Occipital lobe (tissue), 2 donors: ENCODE results near the gene LTB4R2. TPM values are rescaled to one million over a fixed set of nuclear protein-coding genes. Genes with fewer than 3 reads are reported as not detected.
A peak's percentile ranks its signal among the peaks of the same experiment; 100 is the strongest.

ENCODE experiments used
- DNase-seq: peaks from one replicate; lab custom pipeline; 2025; lab: John Stamatoyannopoulos, UW
- total RNA-seq: library from RNA; depleted of rRNA; stranded (reverse); fragments of >200 nt; gene quantifications from one replicate; pipeline ENCODE4 v1.2.3, GENCODE V29; 2014

LTB4R2 gene
- total RNA-seq, 1 donor from 2014 or later = 1.4 TPM

DNA sequence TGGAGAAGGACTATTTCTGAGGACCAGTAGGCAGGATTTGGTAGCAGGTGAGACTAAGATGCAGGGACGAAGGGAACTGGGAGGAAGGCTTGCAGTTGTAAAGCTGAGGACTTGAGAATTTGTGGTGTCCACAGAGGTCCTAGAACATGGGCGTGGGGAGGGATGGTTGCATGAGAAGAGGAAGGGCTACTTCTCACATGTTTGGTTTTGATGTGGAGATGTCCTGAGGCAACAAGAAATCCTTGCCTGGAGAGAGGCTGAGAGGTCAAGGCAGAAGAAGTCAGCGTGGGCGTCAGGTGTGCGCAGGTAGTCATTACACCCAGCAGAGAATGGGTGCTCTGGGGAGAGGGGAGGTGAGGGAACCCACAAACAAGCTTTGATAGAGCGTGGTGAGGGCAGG lies 32.9 kb upstream of the LTB4R2 start:
- no peak for DNase-seq

DNA sequence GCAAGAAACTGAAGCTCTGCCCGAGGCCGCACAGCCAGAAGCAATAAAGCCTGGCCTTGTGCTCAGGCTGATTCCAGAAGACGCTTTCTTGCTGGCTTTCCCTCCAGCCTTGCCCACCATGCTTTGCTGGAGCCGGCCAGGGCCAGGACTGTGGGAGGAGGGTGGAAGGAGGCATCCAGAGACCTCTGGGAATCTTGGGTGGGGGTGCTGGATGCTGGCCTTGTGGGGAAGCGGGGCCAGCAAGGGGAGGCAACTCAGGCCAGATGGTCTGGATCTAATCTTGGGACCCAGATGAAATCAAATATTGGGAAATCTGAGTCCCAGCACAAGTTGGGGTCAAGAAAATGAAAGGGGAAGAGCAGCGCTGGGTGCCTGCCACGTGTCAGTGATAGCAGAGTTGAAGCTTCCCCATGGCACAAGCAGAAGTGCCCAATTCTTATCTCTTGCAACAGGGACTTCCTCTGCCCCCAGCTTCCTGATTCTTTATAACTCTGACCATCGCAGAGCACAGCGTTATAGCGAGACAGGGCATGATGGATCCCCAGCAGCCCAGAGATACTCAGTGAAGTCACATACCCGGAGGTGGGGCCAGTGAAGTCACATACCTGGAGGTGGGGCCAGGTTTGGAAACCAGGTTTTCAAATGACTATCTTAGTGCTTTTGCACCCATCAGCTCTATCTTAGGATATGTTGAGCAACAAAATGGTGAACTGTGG lies 32.2 kb upstream of the LTB4R2 start:
- DNase-seq = no peak

DNA sequence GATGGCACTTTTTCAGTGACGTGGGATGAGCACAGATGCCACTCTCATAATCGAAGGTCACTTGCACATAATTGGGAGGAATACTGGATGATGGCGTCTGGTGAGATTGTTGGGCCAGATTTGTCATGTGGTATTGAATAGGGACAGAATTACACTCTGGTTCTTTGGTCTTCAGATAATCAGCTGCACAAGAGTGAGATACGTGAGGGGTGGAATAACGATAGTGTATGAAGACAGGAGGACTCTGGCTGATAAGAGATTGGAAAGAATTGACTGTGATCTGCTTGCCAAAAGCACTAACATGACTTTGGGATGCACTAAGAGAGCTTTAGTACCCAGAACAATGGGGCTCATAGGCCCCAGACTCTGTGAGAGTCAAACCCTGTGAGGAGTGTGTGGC lies 31.5 kb upstream of the LTB4R2 start:
- no peak for DNase-seq

DNA sequence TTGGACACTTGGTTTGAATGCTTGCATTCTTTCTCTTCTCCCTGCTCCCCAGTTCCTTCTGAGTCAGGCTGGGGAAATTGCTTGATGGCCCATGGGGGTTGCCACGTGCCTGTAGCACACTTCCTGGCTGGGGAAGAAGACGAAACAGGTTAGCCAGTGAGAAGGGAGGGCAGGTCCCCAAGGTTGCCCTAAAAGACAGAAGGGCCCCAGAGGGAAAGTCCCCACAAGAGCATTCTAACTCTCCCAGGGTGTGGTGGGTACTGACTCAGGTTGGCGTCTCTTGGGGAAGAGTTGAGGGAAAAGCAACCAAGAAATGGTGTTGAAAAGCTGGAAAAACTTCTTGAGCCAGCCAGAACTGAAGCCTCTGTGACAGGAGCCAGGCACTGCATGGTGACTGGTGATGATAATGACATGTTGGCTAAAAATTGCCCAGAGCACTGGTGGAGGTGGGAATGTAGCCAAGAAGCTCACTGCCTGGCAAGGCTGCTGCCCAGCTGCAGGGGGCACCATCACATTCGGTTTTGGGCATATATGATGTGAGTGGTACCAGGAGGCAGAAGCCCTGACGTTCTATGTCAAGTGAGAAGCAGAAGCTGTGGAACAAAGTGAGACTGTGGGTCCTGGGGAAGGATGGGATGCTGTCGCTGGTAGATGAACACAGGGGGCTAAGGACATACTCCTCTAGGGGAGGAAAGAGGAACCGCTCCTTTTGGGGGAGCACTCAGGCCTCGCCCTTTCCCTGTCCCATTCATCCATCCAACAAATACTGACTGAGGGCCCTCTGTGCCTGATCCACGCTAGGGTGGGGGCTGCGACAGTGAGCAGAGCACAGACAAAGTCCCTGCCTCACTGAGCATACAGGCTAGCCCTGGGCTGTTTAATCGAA lies 30.4 kb upstream of the LTB4R2 start:
- DNase-seq = peak; percentile 10

GRCh38 chr14:24280797-24281460 lies 29.0 kb upstream of the LTB4R2 start:
- no peak for DNase-seq

DNA sequence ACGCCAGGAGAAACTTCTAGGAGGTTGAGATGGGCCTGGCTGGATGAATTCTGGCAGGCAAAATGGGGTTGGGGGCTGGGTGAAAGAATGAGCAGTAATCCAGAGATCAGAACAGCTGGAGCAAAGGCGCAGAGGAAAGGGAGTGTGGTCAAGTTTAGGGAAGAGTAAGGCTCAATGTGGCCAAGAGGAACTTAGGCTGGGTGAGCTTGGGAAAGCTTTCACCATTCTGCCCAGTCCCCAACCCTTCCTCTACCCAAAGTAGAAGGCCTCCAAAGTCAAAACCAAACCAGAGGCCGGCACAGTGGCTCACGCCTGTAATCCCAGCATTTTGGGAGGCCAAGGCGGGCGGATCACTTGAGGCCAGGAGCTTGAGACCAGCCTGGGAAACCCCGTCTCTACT lies 28.3 kb upstream of the LTB4R2 start:
- no peak for DNase-seq

GRCh38 chr14:24282736-24283135 lies 27.2 kb upstream of the LTB4R2 start:
- DNase-seq = no peak

DNA sequence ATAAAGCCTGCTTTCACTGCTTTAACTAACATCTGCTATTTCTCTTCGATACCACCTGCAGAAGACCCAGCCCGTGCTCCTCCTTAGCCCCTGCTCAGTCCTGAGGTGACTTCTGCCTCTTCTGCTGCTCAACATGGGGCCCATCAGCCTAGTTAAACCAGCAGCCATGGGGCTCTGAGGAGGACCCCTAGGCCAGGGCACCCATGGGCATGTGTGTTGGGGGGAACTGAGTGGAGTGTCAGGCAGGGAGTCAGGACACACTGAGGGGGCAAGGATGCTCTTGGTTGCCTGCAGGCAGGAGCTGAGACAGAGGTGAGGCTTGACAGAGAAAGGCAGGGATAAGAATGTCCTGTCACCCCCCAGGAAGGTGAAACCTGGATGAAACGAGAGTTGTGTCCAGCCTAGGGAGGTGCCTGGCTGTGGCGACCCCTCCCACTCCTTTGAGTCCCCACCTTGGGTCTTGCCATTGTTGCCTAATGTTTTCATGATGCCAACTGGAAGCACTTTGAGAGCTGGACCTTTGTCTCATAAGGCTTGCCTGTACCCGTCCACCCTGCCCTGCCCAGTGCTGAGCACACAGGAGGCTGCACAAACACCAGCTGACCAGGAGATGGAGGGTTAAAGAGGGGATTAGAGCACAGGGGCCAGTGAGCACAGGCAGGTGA lies 26.0 kb upstream of the LTB4R2 start:
- no peak for DNase-seq

GRCh38 chr14:24284501-24285035 lies 25.4 kb upstream of the LTB4R2 start:
- no peak for DNase-seq

DNA sequence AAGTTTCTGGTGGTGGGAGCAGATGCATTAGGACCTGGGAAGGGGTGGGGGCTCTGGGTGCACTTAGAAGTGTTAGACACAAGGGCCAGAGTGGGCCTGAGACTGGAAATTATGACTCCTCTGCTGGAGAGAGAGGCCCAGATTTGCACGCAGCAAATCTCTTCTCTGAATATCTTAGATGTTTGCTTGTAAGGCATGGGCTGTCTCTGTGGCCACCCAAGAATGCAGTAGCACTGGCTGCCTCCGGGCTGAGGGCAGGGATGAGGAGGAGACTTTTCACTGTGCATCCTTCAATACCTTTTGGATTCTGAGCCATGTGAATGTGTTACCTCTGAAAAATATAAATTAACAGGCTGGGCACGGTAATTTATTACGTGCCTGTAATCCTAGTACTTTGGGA lies 24.6 kb upstream of the LTB4R2 start:
- no peak for DNase-seq

DNA sequence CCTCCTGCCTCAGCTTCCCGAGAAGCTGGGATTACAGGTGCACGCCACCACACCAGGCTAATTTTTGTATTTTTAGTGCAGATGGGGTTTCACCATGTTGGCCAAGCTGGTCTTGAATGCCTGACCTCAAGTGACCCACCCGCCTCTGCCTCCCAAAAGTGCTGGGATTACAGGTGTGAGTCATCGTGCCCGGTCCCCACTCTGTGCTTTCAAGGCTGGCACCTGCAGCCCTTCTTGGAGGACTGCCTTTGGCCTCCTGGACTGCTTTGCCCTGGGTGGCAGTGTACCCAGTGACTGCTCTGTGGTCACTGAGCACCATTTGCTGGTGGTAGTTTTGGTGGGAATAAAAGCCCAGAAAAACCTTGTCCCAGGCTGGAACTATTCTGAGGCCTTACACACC lies 22.9 kb upstream of the LTB4R2 start:
- DNase-seq = no peak

DNA sequence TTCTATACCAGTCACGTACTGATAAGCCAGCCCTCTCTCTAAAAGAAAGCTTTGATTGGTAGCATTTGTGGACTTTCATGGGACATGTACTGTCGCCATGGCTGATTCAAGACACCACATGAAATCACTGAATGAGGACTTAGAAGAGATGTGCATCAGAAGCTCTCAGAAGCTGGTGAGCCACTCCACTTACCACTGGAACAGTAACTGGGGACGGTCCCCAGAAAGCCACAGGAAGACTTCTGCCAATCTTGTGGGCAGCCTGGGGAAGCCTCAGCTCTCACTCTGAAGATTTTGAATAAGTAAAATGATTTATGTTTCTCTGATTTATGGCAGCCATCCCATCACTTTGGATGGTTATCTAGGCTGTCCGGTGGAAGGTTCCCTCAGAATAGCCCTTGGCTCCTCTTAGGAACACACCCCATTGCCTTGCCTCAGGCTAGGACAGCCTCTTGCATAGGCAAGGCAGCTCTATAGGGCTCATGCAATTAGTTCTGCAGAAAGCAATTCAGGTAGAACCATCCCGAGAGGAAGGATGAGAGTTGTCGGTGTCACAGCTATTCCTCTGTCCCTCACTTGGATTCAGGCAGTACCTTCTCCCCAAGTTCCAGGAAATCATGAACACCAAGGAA lies 20.2 kb upstream of the LTB4R2 start:
- DNase-seq = no peak

- no peak for DNase-seq
Measured at GRCh38 chr14:24290746-24291145, 19.2 kb upstream of the LTB4R2 start.

- no peak for DNase-seq
Measured at GRCh38 chr14:24291446-24292117, 18.4 kb upstream of the LTB4R2 start.

DNA sequence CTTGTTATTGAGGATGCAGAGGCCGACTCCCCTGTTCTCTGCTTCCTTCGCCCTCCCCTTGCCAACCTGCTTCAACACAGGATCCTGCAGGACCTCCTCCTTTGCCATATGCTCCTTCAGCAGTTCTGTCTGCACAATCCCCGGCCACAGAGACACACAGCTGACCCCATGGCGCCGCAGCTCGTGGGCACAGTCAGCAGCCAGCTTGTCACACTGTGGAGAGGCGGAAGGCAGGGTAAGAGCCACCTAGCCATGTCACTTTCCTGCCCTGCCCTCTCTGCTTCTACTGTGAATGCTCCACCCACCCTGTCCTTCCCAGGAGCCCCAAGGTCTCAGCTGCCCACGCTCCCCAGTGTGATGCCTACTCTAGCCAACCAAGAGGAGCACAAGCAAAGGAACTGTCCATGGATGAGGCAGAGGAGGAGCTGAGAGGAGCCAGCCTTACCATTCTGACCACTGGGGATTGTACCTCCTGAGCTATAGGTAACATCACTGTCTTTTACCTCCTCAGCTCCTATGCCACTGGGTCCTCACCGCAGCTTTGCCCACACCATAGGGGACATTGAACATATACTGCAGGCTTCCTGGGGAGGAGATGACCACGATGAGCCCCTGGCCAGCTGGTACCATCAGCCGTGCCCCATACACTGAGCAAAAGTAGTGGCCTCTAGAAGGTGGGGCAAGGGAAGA lies 17.7 kb upstream of the LTB4R2 start:
- no peak for DNase-seq

GRCh38 chr14:24293525-24293924 lies 16.4 kb upstream of the LTB4R2 start:
- no peak for DNase-seq

DNA sequence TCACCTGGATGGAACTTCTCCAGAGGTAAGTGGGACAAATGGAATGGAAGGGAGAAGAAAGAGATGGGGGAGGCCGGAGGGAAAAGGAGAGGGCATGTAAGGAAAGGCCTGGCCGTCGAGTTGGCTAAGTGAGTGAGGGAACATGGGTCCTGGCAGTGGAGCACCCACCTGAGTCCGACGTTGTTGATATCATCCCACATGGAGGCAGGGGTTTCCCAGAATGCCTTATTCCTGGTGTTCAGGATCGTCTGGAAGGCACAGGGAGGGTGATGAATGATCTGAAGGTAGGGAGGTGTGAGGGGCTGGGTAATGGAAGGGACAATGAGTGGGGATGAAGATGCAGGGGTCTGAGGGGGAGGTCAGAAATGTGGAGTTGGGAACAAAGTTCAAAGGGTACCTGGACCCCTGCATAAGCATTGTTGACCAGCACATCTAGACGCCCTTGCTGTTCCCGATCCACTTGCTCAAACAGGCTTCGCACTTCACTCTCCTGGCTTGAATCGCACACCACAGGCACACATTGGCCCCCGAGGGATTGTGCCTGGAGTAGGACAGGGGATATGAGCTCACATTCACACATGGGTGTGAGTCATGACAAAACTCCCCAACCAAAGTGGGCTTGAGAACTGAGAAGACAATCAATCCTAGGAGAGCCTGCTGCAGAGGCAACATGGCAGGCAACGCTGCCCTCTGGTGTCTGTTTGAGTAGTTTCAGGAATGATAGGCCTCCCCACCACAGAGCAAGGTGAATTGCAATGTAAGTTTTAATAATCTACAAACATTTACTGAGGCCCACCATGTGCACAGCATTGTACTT lies 13.4 kb upstream of the LTB4R2 start:
- peak; percentile 16 for DNase-seq

DNA sequence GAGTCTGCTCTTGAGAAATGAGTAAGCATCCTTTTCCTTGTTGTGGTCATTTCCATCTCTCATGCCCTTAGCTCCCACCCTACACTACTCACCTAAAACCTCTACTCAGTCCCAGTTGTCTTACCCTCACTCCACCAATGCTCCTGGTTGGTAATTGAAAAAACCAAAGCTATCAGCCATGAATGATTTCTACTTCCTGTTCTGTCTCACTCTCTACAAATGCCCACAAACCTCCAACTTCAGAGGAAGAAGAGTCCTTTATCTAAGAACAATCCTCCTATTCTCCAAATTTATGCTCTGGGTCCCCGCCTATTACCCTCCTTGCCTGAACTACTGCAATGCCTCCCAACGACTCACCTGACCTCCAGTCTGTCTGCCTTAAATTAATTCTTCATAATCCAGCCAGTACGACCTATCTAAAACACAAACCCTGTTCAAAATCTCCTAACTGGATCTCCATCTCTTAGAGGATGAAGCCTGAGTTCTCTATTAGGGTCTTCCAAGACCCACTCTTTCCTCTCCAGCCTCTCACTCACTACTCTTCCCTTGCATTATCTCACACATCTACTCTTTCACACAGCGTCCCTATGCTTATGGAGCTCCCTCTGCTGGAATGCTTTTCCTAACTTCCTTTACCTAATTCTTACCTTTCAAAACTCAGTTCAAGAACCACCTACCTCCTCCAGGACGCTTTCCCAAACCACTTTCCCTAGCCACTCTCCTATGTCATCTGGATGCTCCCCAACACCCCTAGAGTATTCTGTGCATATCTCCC lies 12.6 kb upstream of the LTB4R2 start:
- no peak for DNase-seq
